Ascending aorta (tissue), 2 donors: Measurements from ENCODE around the gene PLXDC1. TPM values are rescaled to one million over a fixed set of nuclear protein-coding genes. Genes with fewer than 3 reads are reported as not detected.
A peak's percentile ranks its signal among the peaks of the same experiment; 100 is the strongest.

ENCODE experiments used
- DNase-seq, 2 donors: peaks; one replicate each; pipeline ENCODE4 v3.0.0-alpha.2; 2019; ENCODE audit warnings: low spot score in 2 of 2
- H3K27ac ChIP-seq, 2 donors: fragments of 200-600 bp; sonication (generic); one replicate each; pipeline ENCODE4 v1.5.1; 2016 to 2017; ENCODE audit warnings: mild to moderate bottlenecking in 1 of 2
- H3K27me3 ChIP-seq: fragments of 200-600 bp; sonication (generic); one replicate; pipeline ENCODE4 v1.5.1; 2017
- H3K36me3 ChIP-seq, 2 donors: fragments of 200-600 bp; sonication (generic); one replicate each; pipeline ENCODE4 v1.5.1; 2016
- H3K4me1 ChIP-seq, 2 donors: fragments of 200-600 bp; sonication (generic); one replicate each; pipeline ENCODE4 v1.5.1; 2016 to 2017; ENCODE audit warnings: mild to moderate bottlenecking in 1 of 2
- H3K4me3 ChIP-seq, 2 donors: fragments of 200-600 bp; sonication (generic); one replicate each; pipeline ENCODE4 v1.5.1; 2016 to 2017; ENCODE audit warnings: mild to moderate bottlenecking in 1 of 2
- H3K9me3 ChIP-seq, 2 donors: fragments of 200-600 bp; sonication (generic); one replicate each; pipeline ENCODE4 v1.5.1; 2016
- intact Hi-C: fragments of 100-400 bp; cut with DNase I; formaldehyde crosslinking; loops from one replicate; pipeline ENCODE4 v1.15.1; 2023
- total RNA-seq: library from RNA; depleted of rRNA; stranded (reverse); fragments of >200 nt; gene quantifications from one replicate; pipeline ENCODE4 v1.1.0, GENCODE V29; 2016
- TF ChIP-seq, protein P1 (sequence below), 3 experiments: fragments of 200-600 bp in 2 of 3; fragments of 450-650 bp in 1 of 3; sonication (generic) in 2 of 3; IDR thresholded peaks; one replicate each; pipeline ENCODE4 v1.5.1; 2016 to 2019; ENCODE audit warnings: antibody characterized with exemption in 3 of 3, mild to moderate bottlenecking in 1 of 3, moderate library complexity in 1 of 3

PLXDC1 gene
- total RNA-seq, 1 donor from 2014 or later: 23.8 TPM

- Histone ChIP-seq H3K27ac (no peak overlapping the region), H3K4me3 (no peak overlapping the region)
- TF ChIP-seq, protein P1, sequence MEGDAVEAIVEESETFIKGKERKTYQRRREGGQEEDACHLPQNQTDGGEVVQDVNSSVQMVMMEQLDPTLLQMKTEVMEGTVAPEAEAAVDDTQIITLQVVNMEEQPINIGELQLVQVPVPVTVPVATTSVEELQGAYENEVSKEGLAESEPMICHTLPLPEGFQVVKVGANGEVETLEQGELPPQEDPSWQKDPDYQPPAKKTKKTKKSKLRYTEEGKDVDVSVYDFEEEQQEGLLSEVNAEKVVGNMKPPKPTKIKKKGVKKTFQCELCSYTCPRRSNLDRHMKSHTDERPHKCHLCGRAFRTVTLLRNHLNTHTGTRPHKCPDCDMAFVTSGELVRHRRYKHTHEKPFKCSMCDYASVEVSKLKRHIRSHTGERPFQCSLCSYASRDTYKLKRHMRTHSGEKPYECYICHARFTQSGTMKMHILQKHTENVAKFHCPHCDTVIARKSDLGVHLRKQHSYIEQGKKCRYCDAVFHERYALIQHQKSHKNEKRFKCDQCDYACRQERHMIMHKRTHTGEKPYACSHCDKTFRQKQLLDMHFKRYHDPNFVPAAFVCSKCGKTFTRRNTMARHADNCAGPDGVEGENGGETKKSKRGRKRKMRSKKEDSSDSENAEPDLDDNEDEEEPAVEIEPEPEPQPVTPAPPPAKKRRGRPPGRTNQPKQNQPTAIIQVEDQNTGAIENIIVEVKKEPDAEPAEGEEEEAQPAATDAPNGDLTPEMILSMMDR (IDR thresholded peaks at IDR 0.05): no peak
These were observed 7.2 kb upstream of the PLXDC1 start for GRCh38 chr17:39158623-39159022.

DNA sequence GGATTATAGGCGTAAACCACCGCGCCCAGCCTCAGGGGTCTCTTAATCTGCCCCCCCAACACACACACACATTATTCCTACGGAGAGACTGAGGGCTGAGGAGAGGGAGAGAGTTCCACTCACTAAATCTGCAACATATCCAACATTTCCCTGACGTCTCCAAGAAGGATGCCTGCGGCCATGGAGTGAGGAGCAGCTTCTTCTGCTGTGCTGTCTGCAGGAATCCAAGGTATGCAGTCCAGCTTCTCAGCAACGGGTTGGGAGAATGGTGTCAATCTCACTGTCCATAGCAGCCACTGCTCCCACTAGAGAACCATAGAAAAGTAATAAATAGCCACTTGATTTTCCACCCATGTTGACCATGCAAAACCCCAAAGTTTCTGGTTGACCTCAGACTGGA, 5.1 kb upstream of the PLXDC1 start:
- peaks cover 12% of the 10 kb centered on the region in 2 donors for H3K4me1 ChIP-seq
- DNase-seq: no peak
- intact Hi-C loops: no loop called here
- no peaks in the 10 kb centered on the region for H3K27me3 ChIP-seq
- TF ChIP-seq, protein P1 (IDR thresholded peaks at IDR 0.05): no peak
- H3K27ac ChIP-seq: no peak overlapping the region
- H3K4me3 ChIP-seq: no peak overlapping the region
- H3K9me3 ChIP-seq: no peaks in the 10 kb centered on the region
- no peaks in the 10 kb centered on the region for H3K36me3 ChIP-seq

More at GRCh38 chr17:39158623-39159022, 7.2 kb upstream of the PLXDC1 start:
- no peaks in the 10 kb centered on the region for H3K36me3 ChIP-seq
- no peaks in the 10 kb centered on the region for H3K27me3 ChIP-seq
- no peaks in the 10 kb centered on the region for H3K9me3 ChIP-seq
- intact Hi-C loops: no loop called here
- no peak for DNase-seq
- H3K4me1 ChIP-seq: no peaks in the 10 kb centered on the region

DNA sequence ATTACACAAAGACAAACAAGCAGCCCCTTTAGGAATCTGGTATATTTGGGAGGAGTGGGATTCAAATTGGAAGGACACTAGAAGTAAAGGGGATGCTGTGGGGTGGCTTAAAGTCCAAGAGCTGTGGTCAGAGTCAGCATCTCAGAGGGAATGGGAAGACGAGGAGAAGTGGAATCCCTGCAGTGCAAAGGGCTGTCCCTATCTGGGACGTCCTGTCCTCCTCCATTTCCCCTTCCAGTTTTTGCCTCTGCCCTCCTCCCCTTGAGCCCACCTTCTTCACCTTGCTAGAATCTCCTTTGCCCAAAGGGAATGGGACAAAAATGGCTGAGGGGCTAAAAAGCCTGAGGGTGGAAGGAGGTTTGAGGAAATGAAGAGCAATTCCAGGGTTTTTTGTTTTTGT, 4.2 kb upstream of the PLXDC1 start:
- no peak overlapping the region for H3K4me3 ChIP-seq
- no peaks in the 10 kb centered on the region for H3K36me3 ChIP-seq
- DNase-seq: no peak
- TF ChIP-seq, protein P1 (IDR thresholded peaks at IDR 0.05): no peak
- no peak overlapping the region for H3K27ac ChIP-seq
- H3K27me3 ChIP-seq: no peaks in the 10 kb centered on the region
- intact Hi-C loops: no loop called here
- no peaks in the 10 kb centered on the region for H3K9me3 ChIP-seq
- H3K4me1 ChIP-seq: peaks cover 12 to 15% of the 10 kb centered on the region in 2 donors

- H3K4me3 ChIP-seq: peak overlapping the region; percentile 85 to 94
- intact Hi-C loops: loop anchor here (1.0 to 5.0 kb wide), 5 partner anchors 170 to 774 kb away; partner anchors contain the start of genes LRRC3C, ORMDL3, PIP4K2B and PSMB3
- H3K4me1 ChIP-seq: peaks cover 12 to 15% of the 10 kb centered on the region in 2 donors
- TF ChIP-seq, protein P1 (IDR thresholded peaks at IDR 0.05): peak in 2 of 3 experiments; percentile 16 to 33
- H3K27me3 ChIP-seq: no peaks in the 10 kb centered on the region
- peak; percentile 90 to 98 for DNase-seq
- peak overlapping the region; percentile 84 to 94 for H3K27ac ChIP-seq
- H3K9me3 ChIP-seq: no peaks in the 10 kb centered on the region
- H3K36me3 ChIP-seq: no peaks in the 10 kb centered on the region
These were observed 2.2 kb upstream of the PLXDC1 start for GRCh38 chr17:39153599-39154051.

DNA sequence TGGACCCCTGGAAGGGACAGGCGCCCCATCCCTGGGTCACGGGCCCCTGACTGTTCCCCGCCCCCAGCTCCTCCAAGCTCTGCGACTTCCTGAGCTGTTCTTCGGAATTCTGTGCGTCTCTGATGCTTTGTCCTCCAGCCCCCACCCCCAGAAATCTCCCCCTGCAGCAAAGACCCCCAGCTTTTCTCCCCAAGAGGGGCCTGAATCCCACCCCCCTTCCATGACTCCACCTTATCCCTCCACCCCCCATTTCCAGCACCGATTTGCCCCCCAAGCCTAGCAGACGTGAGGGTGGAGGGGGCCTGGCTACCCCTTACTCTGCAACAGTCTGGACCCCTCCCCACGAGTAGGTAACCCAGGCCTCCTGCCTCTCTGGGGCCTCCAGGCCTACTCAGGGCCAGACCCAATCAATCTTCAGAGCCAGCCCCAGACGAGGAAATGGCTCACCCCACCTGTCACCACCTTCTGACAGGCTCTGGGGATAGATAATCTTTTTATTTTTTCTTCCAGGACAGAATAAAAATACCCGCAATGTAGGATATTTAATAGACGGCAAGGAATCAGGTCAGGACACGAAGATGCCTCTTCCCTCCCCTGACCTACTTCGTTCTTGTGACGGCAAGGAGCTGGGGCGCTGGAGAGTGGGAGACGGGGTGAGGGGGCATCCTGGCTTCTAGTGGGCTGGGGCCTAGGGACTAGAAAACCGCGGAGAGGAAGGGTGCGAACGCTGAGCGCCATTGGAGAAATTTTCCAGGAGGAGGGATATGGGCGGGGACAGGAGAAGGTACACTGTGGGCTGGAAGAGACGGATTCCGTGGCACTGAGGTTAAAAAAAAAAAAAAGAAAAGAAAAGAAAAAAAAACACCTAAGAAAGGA, 744 bp upstream of the PLXDC1 start:
- Histone ChIP-seq H3K36me3 (no peaks in the 10 kb centered on the region), H3K4me3 (peak overlapping the region; percentile 85 to 94), H3K4me1 (peaks cover 12 to 15% of the 10 kb centered on the region in 2 donors), H3K9me3 (no peaks in the 10 kb centered on the region), H3K27me3 (no peaks in the 10 kb centered on the region), H3K27ac (peak overlapping the region; percentile 19 to 23)
- intact Hi-C loops: loop anchor here (5.0 kb wide), 2 partner anchors 355 to 775 kb away; partner anchors contain the start of genes LRRC3C, ORMDL3 and PIP4K2B
- no peak for DNase-seq
- TF ChIP-seq, protein P1 (IDR thresholded peaks at IDR 0.05): no peak
